DOHH2 (cell line): ENCODE results near the gene EPC1.
"Not testable (repeated sequence)": the region's sequence is repeated elsewhere in the genome, so short reads cannot be mapped to it uniquely, and the experiment has no call there.

ENCODE experiments used
- H3F3A ChIP-seq: fragments of 200-600 bp; sonication (generic), shearing (Covaris generic); 2 replicates; pipeline ENCODE4 v1.6.0; 2016; ENCODE audit warnings: antibody characterized with exemption, mild to moderate bottlenecking; ENCODE audit not compliant: control insufficient read depth, insufficient read depth
- H3K27ac ChIP-seq: fragments of 200-600 bp; sonication (generic); 2 replicates; pipeline ENCODE4 v1.5.1; 2014; ENCODE audit warnings: low read depth, mild to moderate bottlenecking, low read length, moderate library complexity
- H3K27me3 ChIP-seq: fragments of 200-600 bp; sonication (generic); 2 replicates; pipeline ENCODE4 v1.6.1; 2014; ENCODE audit warnings: mild to moderate bottlenecking, low read length, mixed read lengths; ENCODE audit not compliant: control insufficient read depth
- H3K36me3 ChIP-seq: fragments of 200-600 bp; sonication (generic); 2 replicates; pipeline ENCODE4 v1.6.1; 2014; ENCODE audit warnings: mild to moderate bottlenecking, low read length, moderate library complexity, mixed read lengths; ENCODE audit not compliant: control insufficient read depth
- H3K4me1 ChIP-seq: fragments of 200-600 bp; sonication (generic); 2 replicates; pipeline ENCODE4 v1.6.1; 2014; ENCODE audit warnings: mild to moderate bottlenecking, low read length, mixed read lengths; ENCODE audit not compliant: control insufficient read depth
- H3K4me2 ChIP-seq: fragments of 200-600 bp; sonication (generic); 2 replicates; pipeline ENCODE4 v1.6.0; 2014; ENCODE audit warnings: mild to moderate bottlenecking, low read length, moderate library complexity
- H3K4me3 ChIP-seq: fragments of 200-600 bp; sonication (generic); 2 replicates; pipeline ENCODE4 v1.5.1; 2014; ENCODE audit warnings: mild to moderate bottlenecking, low read length, mixed read lengths
- H3K79me2 ChIP-seq: fragments of 200-600 bp; sonication (generic); 2 replicates; pipeline ENCODE4 v1.6.1; 2014; ENCODE audit warnings: mild to moderate bottlenecking, low read length, mixed read lengths; ENCODE audit not compliant: control insufficient read depth
- H3K9me2 ChIP-seq: fragments of 200-600 bp; sonication (generic); replicated peaks from 2 replicates; pipeline ENCODE4 v1.6.1; 2014; ENCODE audit warnings: mild to moderate bottlenecking, low read length, mixed read lengths; ENCODE audit not compliant: control insufficient read depth
- H3K9me3 ChIP-seq: fragments of 200-600 bp; sonication (generic); 2 replicates; pipeline ENCODE4 v1.6.1; 2014; ENCODE audit warnings: antibody characterized with exemption, low read length, mixed read lengths; ENCODE audit not compliant: control insufficient read depth, insufficient read depth
- H4K20me1 ChIP-seq: fragments of 200-600 bp; sonication (generic); 2 replicates; pipeline ENCODE4 v1.6.0; 2014; ENCODE audit warnings: low read depth, mild to moderate bottlenecking, antibody characterized with exemption, low read length, moderate library complexity; ENCODE audit not compliant: control insufficient read depth, insufficient read depth
- EZH2phosphoT487 ChIP-seq: fragments of 200-600 bp; sonication (generic); IDR thresholded peaks from 2 replicates; pipeline ENCODE4 v1.6.1; 2017; ENCODE audit warnings: borderline replicate concordance, mild to moderate bottlenecking, antibody characterized with exemption, low read length, moderate library complexity, mixed read lengths
- TF ChIP-seq, protein P1 (sequence below): fragments of 200-600 bp; sonication (generic); IDR thresholded peaks from one replicate; pipeline ENCODE4 v1.5.1; 2014; ENCODE audit warnings: antibody characterized with exemption, mild to moderate bottlenecking, low read depth, low read length; ENCODE audit not compliant: poor library complexity, severe bottlenecking

Gene EPC1

DNA sequence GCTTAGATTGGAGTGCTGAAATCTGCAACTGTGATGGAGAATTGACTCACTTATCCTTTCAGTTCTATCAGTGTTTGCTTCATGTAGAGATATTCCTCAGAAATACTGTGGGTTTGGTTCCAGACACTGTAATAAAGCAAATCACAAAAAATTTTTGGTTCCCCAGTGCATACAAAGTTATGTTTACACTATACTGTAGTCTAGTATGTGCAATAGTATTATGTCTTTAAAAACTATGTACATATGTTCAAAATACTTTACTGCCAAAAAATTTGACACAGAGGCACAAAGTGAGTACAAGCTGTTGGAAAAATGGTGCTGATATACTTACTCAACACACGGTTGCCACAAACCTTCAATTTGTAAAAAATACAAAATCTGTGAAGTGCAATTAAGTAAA is 112.5 kb downstream of the EPC1 start:
- Histone ChIP-seq H3K4me1 (no peaks in the 10 kb centered on the region), H4K20me1 (no peaks in the 10 kb centered on the region), H3K36me3 (no peaks in the 10 kb centered on the region), H3K9me3 (no peaks in the 10 kb centered on the region), H3K27ac (no peak overlapping the region), H3K9me2 (no peaks in the 10 kb centered on the region), H3F3A (no peaks in the 10 kb centered on the region), H3K4me2 (no peak overlapping the region), H3K79me2 (no peaks in the 10 kb centered on the region), H3K4me3 (no peak overlapping the region), H3K27me3 (no peaks in the 10 kb centered on the region)
- TF ChIP-seq, protein P1, sequence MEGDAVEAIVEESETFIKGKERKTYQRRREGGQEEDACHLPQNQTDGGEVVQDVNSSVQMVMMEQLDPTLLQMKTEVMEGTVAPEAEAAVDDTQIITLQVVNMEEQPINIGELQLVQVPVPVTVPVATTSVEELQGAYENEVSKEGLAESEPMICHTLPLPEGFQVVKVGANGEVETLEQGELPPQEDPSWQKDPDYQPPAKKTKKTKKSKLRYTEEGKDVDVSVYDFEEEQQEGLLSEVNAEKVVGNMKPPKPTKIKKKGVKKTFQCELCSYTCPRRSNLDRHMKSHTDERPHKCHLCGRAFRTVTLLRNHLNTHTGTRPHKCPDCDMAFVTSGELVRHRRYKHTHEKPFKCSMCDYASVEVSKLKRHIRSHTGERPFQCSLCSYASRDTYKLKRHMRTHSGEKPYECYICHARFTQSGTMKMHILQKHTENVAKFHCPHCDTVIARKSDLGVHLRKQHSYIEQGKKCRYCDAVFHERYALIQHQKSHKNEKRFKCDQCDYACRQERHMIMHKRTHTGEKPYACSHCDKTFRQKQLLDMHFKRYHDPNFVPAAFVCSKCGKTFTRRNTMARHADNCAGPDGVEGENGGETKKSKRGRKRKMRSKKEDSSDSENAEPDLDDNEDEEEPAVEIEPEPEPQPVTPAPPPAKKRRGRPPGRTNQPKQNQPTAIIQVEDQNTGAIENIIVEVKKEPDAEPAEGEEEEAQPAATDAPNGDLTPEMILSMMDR, result no peak
- no peak for TF ChIP-seq EZH2phosphoT487

DNA sequence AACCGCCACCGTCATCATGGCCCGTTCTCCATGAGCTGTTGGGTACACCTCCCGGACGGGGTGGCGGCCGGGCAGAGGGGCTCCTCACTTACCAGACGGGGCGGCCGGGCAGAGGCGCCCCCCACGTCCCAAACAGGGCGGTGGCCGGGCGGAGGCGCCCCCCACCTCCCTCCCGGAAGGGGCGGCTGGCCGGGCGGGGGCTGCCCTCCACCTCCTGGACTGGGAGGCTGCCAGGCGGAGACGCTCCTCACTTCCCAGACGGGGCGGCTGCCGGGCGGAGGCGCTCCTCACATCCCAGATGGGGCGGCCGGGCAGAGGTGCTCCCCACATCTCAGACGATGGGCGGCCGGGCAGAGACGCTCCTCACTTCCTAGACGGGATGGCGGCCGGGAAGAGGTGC is 113.6 kb downstream of the EPC1 start:
- not testable (repeated sequence) for H3K4me1 ChIP-seq, H3F3A ChIP-seq, H3K4me2 ChIP-seq, H3K79me2 ChIP-seq, H3K36me3 ChIP-seq, H3K4me3 ChIP-seq, H4K20me1 ChIP-seq, H3K9me3 ChIP-seq, H3K27ac ChIP-seq, H3K27me3 ChIP-seq, H3K9me2 ChIP-seq

DNA sequence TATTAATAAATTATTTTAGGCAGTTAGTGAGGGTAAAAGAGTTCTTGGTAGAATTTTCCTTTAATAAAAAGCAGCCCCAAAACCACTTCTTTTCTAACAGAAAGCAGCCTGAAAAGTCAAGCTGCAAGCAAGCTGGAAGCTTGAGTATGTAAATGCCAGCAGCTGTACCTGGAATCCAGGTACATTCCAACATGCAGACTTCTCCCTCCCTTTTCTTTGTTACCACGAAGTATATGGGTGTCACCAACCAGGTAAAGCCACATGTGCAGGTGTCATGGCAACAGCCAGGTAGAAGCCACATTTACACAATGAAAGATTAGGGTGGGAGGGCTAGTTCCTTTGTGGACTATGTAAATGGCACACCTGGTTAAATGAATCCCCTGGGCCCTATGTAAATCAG is 114.6 kb downstream of the EPC1 start:
- Histone ChIP-seq H3K4me1 (no peaks in the 10 kb centered on the region), H3K4me2 (no peak overlapping the region), H3K27ac (no peak overlapping the region), H3K4me3 (no peak overlapping the region), H3K79me2 (no peaks in the 10 kb centered on the region), H3K9me2 (no peaks in the 10 kb centered on the region), H4K20me1 (no peaks in the 10 kb centered on the region), H3F3A (no peaks in the 10 kb centered on the region), H3K36me3 (no peaks in the 10 kb centered on the region), H3K9me3 (no peaks in the 10 kb centered on the region), H3K27me3 (no peaks in the 10 kb centered on the region)
- no peak for TF ChIP-seq EZH2phosphoT487
- TF ChIP-seq, protein P1, result no peak

DNA sequence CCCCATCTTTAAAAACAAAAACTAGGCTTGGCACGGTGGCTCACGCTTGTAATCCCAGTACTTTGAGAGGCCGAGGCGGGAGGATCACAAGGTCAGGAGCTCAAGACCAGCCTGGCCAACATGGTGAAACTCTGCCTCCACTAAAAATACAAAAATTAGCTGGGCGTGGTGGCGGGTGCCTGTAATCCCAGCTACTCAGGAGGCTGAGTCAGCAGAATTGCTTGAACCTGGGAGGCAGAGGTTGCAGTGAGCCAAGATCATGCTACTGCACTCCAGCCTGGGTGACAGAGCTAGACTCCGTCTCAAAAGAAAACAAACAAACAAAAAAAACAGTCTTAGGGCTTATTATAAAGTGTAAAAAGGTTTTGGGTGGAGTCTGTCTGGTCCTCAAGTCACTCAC is 117.2 kb downstream of the EPC1 start:
- not testable (repeated sequence) for H3K4me1 ChIP-seq, H3K9me2 ChIP-seq, H3K27ac ChIP-seq, H3K9me3 ChIP-seq, H3K79me2 ChIP-seq, H3K27me3 ChIP-seq, H3K4me3 ChIP-seq, H3K36me3 ChIP-seq, H4K20me1 ChIP-seq, H3F3A ChIP-seq, H3K4me2 ChIP-seq
